ENCODE results near the gene PODXL2. TPM values are rescaled to one million over a fixed set of nuclear protein-coding genes. Genes with fewer than 3 reads are reported as not detected.

The PODXL2 gene
- total RNA-seq, 1 experiment from 2014 or later: 33.6 TPM

DNA sequence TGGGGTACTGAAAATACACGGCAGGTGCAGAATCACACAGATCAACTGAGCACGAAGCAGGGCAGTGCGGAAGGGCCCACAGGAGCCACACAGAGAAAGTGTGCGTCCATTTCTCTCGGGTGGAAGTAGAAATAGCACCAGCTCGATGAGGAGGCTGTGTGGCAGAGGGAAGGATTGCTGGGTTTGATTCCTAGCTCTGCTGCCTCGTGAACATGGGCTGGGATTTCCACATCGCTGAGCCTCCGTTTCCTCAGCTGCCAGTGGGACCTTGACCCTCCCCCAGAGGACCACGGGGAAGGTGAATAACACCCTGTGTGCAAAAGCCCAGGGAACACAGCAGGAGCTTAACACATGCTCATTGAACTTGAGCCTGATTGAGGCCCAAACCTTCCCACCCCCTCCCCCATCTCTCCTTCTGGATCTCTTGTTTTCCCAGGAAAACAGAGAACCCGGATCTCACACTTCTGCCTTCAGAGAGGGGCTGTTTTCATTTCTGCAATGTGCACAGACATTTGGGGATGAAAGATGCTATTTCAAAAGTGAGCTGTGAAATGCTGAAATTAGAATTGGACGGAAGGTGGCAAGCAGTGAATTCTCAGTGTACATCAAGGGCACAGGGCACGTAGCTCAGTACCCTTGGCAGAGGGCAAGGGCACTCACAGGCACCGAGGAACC, 82.2 kb downstream of the PODXL2 start:
- DNase-seq (ENCODE audit: low spot score): no peak
- no peak overlapping the region for H3K27ac Mint-ChIP-seq
- no peak for ATAC-seq
- POLR2A ChIA-PET: no interaction called here
- peaks cover 35% of the 10 kb centered on the region for H3K4me1 Mint-ChIP-seq
- CTCF ChIA-PET: interaction anchor here (0.8 to 1.9 kb wide), 5 partner anchors 15 to 136 kb away, joined by 3 to 10 read pairs (median 5); no protein-coding TSS in a partner anchor
- no peak overlapping the region for H3K4me3 Mint-ChIP-seq
- TF ChIP-seq ZNF423 (CRISPR knock-in tag; IDR thresholded peaks at IDR 0.05): peak; percentile 21; the same call in 1 of the 2 replicates
- TF ChIP-seq, protein P1, sequence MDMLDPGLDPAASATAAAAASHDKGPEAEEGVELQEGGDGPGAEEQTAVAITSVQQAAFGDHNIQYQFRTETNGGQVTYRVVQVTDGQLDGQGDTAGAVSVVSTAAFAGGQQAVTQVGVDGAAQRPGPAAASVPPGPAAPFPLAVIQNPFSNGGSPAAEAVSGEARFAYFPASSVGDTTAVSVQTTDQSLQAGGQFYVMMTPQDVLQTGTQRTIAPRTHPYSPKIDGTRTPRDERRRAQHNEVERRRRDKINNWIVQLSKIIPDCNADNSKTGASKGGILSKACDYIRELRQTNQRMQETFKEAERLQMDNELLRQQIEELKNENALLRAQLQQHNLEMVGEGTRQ (CRISPR knock-in tag; IDR thresholded peaks at IDR 0.05): no peak
- H3K27me3 Mint-ChIP-seq (ENCODE audit: low read depth): no peaks in the 10 kb centered on the region; the same call in 1 of the 2 replicates
- no peaks in the 10 kb centered on the region for H3K9me3 Mint-ChIP-seq
- no peaks in the 10 kb centered on the region for H3K36me3 Mint-ChIP-seq

DNA sequence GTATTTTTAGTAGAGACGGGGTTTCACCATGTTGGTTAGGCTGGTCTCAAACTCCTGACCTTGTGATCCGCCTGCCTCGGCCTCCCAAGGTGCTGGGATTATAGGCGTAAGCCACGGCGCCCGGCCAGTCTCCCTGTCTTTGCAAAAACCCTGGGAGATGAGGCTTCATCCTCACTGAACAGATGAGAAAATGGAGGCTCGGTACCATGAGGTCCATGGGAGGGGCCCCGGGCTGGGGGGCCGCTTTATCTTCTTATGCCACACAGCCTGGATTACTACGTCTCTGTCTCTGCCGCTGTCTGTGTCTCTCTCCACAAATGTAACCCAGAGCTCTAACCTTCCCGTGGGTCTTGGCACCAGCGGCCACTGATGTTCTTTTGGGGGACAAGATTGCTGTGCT, 82.9 kb downstream of the PODXL2 start:
- H3K4me1 Mint-ChIP-seq: peaks cover 35% of the 10 kb centered on the region
- H3K36me3 Mint-ChIP-seq: no peaks in the 10 kb centered on the region
- TF ChIP-seq, protein P2, sequence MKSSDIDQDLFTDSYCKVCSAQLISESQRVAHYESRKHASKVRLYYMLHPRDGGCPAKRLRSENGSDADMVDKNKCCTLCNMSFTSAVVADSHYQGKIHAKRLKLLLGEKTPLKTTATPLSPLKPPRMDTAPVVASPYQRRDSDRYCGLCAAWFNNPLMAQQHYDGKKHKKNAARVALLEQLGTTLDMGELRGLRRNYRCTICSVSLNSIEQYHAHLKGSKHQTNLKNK (CRISPR knock-in tag; IDR thresholded peaks at IDR 0.05): no peak
- no peak for TF ChIP-seq SMAD3 (CRISPR knock-in tag; IDR thresholded peaks at IDR 0.05; ENCODE audit: borderline replicate concordance)
- no peak for TF ChIP-seq FOXK1 (CRISPR knock-in tag; IDR thresholded peaks at IDR 0.05)
- TF ChIP-seq NR3C1 (CRISPR knock-in tag; conservative IDR thresholded peaks at IDR 0.05; ENCODE audit: low read depth): no peak
- TF ChIP-seq, protein P3, sequence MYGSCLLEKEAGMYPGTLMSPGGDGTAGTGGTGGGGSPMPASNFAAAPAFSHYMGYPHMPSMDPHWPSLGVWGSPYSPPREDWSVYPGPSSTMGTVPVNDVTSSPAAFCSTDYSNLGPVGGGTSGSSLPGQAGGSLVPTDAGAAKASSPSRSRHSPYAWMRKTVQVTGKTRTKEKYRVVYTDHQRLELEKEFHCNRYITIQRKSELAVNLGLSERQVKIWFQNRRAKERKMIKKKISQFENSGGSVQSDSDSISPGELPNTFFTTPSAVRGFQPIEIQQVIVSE (CRISPR knock-in tag; IDR thresholded peaks at IDR 0.05; ENCODE audit: borderline replicate concordance): no peak
- TF ChIP-seq, protein P4, sequence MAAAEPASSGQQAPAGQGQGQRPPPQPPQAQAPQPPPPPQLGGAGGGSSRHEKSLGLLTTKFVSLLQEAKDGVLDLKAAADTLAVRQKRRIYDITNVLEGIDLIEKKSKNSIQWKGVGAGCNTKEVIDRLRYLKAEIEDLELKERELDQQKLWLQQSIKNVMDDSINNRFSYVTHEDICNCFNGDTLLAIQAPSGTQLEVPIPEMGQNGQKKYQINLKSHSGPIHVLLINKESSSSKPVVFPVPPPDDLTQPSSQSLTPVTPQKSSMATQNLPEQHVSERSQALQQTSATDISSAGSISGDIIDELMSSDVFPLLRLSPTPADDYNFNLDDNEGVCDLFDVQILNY (CRISPR knock-in tag; IDR thresholded peaks at IDR 0.05): no peak
- TF ChIP-seq GRHL2 (CRISPR knock-in tag; IDR thresholded peaks at IDR 0.05; ENCODE audit: insufficient replicate concordance, severe bottlenecking): no peak
- TF ChIP-seq ATF1 (CRISPR knock-in tag; IDR thresholded peaks at IDR 0.05): no peak
- TF ChIP-seq, protein P5, sequence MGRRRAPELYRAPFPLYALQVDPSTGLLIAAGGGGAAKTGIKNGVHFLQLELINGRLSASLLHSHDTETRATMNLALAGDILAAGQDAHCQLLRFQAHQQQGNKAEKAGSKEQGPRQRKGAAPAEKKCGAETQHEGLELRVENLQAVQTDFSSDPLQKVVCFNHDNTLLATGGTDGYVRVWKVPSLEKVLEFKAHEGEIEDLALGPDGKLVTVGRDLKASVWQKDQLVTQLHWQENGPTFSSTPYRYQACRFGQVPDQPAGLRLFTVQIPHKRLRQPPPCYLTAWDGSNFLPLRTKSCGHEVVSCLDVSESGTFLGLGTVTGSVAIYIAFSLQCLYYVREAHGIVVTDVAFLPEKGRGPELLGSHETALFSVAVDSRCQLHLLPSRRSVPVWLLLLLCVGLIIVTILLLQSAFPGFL (CRISPR knock-in tag; IDR thresholded peaks at IDR 0.05; ENCODE audit: borderline replicate concordance): no peak
- no peak for TF ChIP-seq FOXP1 (CRISPR knock-in tag; IDR thresholded peaks at IDR 0.05; ENCODE audit: borderline replicate concordance)
- no peak for TF ChIP-seq FOXJ3 (CRISPR knock-in tag; IDR thresholded peaks at IDR 0.05; ENCODE audit: borderline replicate concordance)
- TF ChIP-seq SMAD4 (CRISPR knock-in tag; IDR thresholded peaks at IDR 0.05): no peak
- TF ChIP-seq TCF7 (CRISPR knock-in tag; IDR thresholded peaks at IDR 0.05; ENCODE audit: low read depth): no peak
- no peaks in the 10 kb centered on the region for H3K9me3 Mint-ChIP-seq
- no peak overlapping the region for H3K27ac Mint-ChIP-seq
- ChIA-PET CTCF (interaction anchor here (1.2 kb wide), 1 partner anchor 32 kb away, joined by 5 read pairs; no protein-coding TSS in a partner anchor), POLR2A (no interaction called here)
- ATAC-seq: no peak
- no peak overlapping the region for H3K4me3 Mint-ChIP-seq
- H3K27me3 Mint-ChIP-seq (ENCODE audit: low read depth): no peaks in the 10 kb centered on the region; the same call in 1 of the 2 replicates
- no peak for DNase-seq (ENCODE audit: low spot score)

DNA sequence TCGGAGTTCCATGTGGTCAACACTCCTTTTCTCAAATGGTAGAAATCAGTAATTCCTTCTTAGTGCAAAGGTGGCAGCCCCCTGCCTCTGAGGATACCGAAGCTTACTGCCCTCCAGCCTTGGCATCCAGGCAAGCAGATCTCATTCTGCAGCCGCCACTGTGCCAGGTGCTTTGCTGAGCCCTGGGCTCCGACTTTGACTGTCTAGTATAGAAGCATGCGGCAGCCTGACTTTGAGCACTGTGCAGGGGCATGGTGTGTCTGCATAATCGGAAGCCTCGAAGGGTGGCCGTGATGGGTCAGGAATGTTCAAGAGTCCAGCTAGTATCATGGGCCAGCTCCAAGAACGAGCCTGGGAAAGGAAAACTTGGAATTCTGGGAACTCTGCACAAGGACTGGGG, 83.5 kb downstream of the PODXL2 start:
- CTCF ChIA-PET: no interaction called here
- TF ChIP-seq, protein P6, sequence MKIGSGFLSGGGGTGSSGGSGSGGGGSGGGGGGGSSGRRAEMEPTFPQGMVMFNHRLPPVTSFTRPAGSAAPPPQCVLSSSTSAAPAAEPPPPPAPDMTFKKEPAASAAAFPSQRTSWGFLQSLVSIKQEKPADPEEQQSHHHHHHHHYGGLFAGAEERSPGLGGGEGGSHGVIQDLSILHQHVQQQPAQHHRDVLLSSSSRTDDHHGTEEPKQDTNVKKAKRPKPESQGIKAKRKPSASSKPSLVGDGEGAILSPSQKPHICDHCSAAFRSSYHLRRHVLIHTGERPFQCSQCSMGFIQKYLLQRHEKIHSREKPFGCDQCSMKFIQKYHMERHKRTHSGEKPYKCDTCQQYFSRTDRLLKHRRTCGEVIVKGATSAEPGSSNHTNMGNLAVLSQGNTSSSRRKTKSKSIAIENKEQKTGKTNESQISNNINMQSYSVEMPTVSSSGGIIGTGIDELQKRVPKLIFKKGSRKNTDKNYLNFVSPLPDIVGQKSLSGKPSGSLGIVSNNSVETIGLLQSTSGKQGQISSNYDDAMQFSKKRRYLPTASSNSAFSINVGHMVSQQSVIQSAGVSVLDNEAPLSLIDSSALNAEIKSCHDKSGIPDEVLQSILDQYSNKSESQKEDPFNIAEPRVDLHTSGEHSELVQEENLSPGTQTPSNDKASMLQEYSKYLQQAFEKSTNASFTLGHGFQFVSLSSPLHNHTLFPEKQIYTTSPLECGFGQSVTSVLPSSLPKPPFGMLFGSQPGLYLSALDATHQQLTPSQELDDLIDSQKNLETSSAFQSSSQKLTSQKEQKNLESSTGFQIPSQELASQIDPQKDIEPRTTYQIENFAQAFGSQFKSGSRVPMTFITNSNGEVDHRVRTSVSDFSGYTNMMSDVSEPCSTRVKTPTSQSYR (CRISPR knock-in tag; IDR thresholded peaks at IDR 0.05): no peak
- TF ChIP-seq CBFB (CRISPR knock-in tag; IDR thresholded peaks at IDR 0.05; ENCODE audit: low read depth) (no peak), TP53 (CRISPR knock-in tag; IDR thresholded peaks at IDR 0.05) (no peak), FOXK1 (CRISPR knock-in tag; IDR thresholded peaks at IDR 0.05) (no peak), TEAD1 (CRISPR knock-in tag; IDR thresholded peaks at IDR 0.05) (no peak), CREM (CRISPR knock-in tag; IDR thresholded peaks at IDR 0.05) (no peak), CREB1 (CRISPR knock-in tag; IDR thresholded peaks at IDR 0.05) (no peak)
- TF ChIP-seq, protein P7, sequence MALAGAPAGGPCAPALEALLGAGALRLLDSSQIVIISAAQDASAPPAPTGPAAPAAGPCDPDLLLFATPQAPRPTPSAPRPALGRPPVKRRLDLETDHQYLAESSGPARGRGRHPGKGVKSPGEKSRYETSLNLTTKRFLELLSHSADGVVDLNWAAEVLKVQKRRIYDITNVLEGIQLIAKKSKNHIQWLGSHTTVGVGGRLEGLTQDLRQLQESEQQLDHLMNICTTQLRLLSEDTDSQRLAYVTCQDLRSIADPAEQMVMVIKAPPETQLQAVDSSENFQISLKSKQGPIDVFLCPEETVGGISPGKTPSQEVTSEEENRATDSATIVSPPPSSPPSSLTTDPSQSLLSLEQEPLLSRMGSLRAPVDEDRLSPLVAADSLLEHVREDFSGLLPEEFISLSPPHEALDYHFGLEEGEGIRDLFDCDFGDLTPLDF (CRISPR knock-in tag; IDR thresholded peaks at IDR 0.05): no peak
- TF ChIP-seq, protein P8, sequence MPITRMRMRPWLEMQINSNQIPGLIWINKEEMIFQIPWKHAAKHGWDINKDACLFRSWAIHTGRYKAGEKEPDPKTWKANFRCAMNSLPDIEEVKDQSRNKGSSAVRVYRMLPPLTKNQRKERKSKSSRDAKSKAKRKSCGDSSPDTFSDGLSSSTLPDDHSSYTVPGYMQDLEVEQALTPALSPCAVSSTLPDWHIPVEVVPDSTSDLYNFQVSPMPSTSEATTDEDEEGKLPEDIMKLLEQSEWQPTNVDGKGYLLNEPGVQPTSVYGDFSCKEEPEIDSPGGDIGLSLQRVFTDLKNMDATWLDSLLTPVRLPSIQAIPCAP (CRISPR knock-in tag; IDR thresholded peaks at IDR 0.05): no peak

More for the DNA sequence above, 83.5 kb downstream of the PODXL2 start:
- H3K36me3 Mint-ChIP-seq: no peaks in the 10 kb centered on the region
- POLR2A ChIA-PET: no interaction called here
- H3K27me3 Mint-ChIP-seq (ENCODE audit: low read depth): no peaks in the 10 kb centered on the region; the same call in 1 of the 2 replicates
- peaks cover 33% of the 10 kb centered on the region for H3K4me1 Mint-ChIP-seq
- no peaks in the 10 kb centered on the region for H3K9me3 Mint-ChIP-seq
- no peak overlapping the region for H3K27ac Mint-ChIP-seq
- DNase-seq (ENCODE audit: low spot score): no peak
- H3K4me3 Mint-ChIP-seq: no peak overlapping the region
- ATAC-seq: no peak
